GM19395 (cell line): ENCODE results near the gene C6orf120.
A peak's percentile ranks its signal among the peaks of the same experiment; 100 is the strongest.
"Not testable (repeated sequence)": the region's sequence is repeated elsewhere in the genome, so short reads cannot be mapped to it uniquely, and the experiment has no call there.

ENCODE experiments used
- ATAC-seq: cut with Tn5 transposase; IDR thresholded peaks from one replicate; pipeline ENCODE4 v1.9.1; 2021; ENCODE audit warnings: mild to moderate bottlenecking, moderate library complexity; ENCODE audit not compliant: unreplicated experiment

C6orf120 gene

DNA sequence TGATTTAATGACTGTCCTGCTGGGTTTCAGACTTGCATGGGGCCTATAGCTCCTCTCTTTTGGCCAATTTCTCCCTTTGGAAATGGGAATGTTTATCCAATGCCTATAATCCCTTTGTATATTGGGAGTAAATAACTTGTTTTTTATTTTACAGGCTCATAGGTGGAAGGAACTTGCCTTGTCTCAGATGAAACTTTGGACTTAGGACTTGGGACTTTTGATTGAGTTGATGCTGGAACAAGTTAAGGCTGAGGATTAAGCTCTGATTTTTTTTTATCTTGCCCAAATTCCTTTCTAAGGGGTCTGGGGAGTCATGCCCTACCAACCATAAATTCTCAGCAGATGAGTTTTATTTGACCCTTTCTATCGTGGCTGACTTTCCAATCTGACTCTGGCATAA lies 23.6 kb upstream of the C6orf120 start:
- ATAC-seq: no peak

GRCh38 chr6:169684056-169684455 lies 17.9 kb upstream of the C6orf120 start:
- ATAC-seq: no peak

- ATAC-seq: no peak
These were observed 16.1 kb upstream of the C6orf120 start for GRCh38 chr6:169685860-169686259.

DNA sequence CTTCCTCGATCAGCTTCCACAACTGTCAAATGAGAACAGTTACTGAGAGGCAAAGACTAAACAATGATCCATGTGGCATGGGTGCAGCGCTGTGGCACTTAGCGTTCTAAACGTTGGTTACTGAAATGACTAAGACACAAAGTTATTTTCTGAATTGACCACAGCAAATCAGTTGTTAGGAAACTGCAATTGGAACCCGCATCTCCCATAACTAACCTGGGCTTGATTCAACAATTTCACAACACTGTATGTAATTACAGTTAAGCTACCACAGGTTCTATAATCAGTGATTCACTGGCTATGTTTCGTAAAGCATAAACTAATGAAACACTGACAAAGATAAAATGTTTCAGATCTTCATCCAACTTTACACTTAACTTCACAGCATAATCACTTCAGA lies 12.6 kb upstream of the C6orf120 start:
- ATAC-seq: no peak

DNA sequence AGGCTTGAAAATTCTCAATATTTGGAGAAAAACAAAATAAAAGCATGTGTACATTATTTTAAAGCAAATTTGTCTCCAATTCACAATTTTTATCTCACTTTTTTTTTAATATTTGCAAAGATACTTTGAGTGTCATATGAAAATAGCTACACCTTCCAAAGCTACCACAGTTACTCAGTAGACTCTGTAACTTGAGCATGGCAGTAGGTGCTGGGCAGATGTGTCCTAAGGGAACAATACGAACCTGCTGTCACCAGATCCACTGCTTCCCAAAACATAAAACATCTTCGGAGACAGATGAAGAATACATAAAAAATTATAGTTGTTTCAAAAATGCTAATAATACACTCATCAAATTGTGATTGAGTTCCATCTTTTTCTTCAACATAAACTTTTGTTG lies 10.7 kb upstream of the C6orf120 start:
- no peak for ATAC-seq

- ATAC-seq: no peak
These were observed 9.4 kb upstream of the C6orf120 start for GRCh38 chr6:169692516-169692915.

- ATAC-seq: no peak
These were observed 6.8 kb upstream of the C6orf120 start for GRCh38 chr6:169695131-169695530.

- not testable (repeated sequence) for ATAC-seq
These were observed 4.8 kb upstream of the C6orf120 start for GRCh38 chr6:169697115-169697514.

GRCh38 chr6:169700296-169700695 lies 1.6 kb upstream of the C6orf120 start:
- no peak for ATAC-seq

- peak; percentile 22 for ATAC-seq
These were observed 494 bp upstream of the C6orf120 start for GRCh38 chr6:169701311-169701953.

DNA sequence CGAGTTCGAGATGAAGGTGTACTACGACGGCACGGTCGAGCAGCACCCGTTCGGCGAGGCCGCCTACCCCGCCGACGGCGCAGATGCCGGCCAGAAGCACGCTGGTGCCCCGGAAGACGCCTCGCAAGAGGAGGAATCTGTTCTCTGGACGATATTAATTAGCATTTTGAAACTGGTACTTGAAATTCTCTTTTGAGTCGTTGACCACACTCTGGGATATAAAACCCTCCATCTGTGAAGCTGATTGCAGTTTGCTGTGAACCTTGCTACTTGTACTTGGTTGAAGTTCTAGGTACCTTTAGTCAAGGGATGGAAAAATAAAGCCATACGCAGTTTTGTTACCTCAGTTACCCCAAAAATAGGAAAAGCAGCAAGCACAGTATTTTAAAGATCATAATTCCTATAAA lies 917 bp downstream of the C6orf120 start:
- peak; percentile 14 for ATAC-seq

DNA sequence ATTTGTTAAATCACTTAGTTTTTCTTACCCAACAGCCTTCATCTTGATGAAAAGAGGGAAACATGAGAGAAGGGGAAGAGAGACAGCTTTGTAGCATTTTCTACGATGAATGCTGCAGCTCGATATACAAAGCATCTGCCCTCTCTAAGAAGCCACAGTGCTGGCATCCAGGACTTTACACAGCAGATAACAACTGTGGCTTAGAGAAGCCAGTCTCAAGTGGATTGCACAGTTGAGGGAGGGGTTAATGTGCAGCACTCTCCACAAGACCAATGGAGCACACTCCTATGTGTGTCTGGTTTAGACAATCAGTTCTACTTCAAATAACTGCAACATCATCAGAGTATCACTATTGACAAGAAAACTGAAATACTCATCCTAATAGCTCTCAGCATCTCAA lies 5.8 kb downstream of the C6orf120 start:
- ATAC-seq: no peak

DNA sequence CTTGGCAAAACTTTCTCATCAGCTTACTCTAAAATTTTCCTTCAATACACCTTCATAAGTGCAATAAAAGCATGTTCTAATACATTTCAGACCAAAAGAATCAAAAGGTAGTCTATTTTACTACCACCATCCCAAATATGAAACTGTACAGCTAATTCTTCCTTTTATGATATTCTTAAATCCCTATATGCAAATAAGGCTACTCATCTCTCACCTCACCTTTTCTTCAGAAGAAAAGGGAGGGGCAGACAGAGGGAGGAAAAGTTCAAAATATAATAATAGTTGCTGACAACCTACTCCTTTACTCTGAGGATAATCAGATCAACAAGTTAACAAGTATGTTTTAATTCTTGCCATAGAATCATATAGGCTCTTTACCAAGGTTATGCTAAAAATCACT lies 7.4 kb downstream of the C6orf120 start:
- ATAC-seq: no peak

- no peak for ATAC-seq
These were observed 8.1 kb downstream of the C6orf120 start for GRCh38 chr6:169710009-169710408.

DNA sequence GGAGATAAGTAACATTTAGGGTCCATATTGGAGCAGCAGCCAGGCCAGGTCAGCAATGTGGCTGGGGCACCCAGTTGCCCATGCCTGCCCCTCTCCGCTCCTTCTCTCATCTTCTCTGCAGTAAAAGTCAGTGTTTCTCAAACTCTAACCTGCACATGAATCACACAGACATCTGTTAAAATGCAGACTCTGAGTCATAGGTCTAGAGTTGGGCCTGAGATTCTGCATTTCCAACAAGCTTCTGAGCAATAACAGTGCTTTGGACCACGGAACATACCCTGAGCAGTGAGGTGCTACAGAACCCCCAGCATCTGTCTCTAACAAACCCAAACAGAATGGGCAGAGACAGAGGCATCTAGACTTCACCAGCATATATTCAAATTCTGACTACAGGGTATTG lies 12.3 kb downstream of the C6orf120 start:
- no peak for ATAC-seq

DNA sequence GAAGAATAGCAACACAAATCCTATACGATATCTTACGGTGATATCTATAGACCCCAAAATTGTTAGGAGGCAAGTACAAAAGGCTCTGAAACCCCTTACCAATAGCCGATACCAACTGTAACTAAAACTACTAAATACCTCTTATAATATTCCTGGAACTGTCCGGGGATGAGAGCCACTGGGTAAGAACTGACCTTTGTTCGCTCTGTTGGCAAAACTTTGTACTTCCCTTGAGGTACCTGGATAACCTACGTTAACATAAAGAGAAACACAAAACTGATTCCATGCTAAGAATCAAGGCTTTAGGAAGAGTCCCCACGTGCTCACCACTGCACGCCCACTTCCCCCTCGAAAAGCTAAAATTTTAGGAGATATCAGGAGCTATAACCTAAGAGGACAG lies 12.7 kb downstream of the C6orf120 start:
- ATAC-seq: no peak

- ATAC-seq: no peak
These were observed 17.2 kb downstream of the C6orf120 start for GRCh38 chr6:169719117-169719516.

DNA sequence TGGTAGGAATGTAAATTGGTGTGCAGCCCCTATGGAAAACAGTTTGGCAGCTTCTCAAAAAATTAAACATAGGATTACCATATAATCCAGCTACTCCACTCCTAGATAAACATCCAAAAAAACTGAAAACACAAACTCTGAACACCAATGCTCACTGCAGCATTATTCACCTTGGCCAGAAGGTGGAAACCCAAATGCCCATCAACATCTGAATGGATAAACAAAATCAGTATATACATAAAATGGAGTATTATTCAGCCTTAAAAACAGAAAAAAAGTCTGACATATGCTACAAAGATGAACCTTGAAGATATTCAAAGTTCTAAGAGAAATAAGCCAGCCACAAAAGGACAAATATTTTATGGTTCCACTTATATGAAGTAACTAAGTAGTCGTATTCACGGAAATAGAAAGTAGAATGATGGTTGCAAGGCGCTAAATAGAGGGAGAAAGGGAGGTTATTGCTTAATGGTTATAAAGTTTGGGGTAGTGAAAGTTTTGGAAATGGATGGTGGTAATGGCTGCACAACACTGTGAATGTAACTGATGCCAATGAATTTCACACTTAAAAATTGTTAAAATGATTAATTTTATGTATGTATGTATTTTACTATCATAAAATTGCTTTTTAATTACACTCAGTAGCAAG lies 18.4 kb downstream of the C6orf120 start:
- ATAC-seq: no peak

GRCh38 chr6:169722362-169723199 lies 20.7 kb downstream of the C6orf120 start:
- peak; percentile 37 for ATAC-seq

GRCh38 chr6:169723200-169723909 lies 21.4 kb downstream of the C6orf120 start:
- peak; percentile 40 for ATAC-seq

GRCh38 chr6:169723991-169724493 lies 22.1 kb downstream of the C6orf120 start:
- peak; percentile 31 for ATAC-seq
